Measurements from ENCODE around the gene SPRYD3. TPM values are rescaled to one million over a fixed set of nuclear protein-coding genes. Genes with fewer than 3 reads are reported as not detected.

Gene SPRYD3
- polyA plus RNA-seq, 3 donors: 17.8 to 26.9 (median 21.8) TPM

DNA sequence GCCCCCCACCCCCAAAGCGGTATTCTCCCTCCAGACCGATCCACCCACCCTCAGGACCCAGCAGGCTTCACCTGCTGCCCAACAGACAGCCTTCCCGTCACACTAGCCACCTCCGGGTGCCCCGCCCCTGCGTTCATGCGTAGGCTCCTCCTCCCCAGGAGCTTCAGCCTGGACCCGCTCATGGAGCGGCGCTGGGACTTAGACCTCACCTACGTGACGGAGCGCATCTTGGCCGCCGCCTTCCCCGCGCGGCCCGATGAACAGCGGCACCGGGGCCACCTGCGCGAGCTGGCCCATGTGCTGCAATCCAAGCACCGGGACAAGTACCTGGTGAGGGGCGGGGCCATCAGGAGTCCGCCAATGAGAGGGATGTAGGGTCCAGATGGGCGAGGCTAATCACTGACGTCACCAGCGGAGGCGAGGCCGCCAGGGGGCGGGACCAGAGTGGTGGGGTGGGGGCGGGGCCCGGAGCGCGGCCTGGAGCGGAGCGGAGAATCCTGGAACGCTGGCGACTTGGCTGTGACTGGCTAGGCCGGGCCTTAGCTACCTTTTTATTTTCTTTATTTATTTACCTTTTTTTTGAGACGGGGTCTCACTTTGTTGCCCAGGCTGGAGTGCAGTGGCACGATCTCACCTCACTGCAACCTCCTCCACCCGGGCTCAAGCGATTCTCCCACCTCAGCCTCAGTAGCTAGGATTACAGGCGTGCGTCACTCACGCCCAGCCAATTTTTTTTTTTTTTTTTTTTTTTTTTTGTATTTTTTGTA is 24.9 kb downstream of the SPRYD3 start:
- intact Hi-C loops (cut with micrococcal nuclease): no loop called here
- peak overlapping the region; percentile 91 for H3K4me2 ChIP-seq (replicated peaks; ENCODE audit: extremely low read depth, low read length, poor library complexity, severe bottlenecking)
- DNase-seq: peak; percentile 85 to 89 (median 89)
- Mint-ChIP-seq H3K27ac (peak overlapping the region; percentile 66 to 92 (median 81)), H3K27me3 (ENCODE audit: low read depth in 3 of 3) (peaks cover 0 to 14% (median 13%) of the 10 kb centered on the region in 3 donors), H3K4me1 (peaks cover 12% of the 10 kb centered on the region), H3K36me3 (no peaks in the 10 kb centered on the region), H3K9me3 (no peaks in the 10 kb centered on the region), H3K4me3 (peak overlapping the region; percentile 87 to 95)
- TF ChIP-seq, protein P1, sequence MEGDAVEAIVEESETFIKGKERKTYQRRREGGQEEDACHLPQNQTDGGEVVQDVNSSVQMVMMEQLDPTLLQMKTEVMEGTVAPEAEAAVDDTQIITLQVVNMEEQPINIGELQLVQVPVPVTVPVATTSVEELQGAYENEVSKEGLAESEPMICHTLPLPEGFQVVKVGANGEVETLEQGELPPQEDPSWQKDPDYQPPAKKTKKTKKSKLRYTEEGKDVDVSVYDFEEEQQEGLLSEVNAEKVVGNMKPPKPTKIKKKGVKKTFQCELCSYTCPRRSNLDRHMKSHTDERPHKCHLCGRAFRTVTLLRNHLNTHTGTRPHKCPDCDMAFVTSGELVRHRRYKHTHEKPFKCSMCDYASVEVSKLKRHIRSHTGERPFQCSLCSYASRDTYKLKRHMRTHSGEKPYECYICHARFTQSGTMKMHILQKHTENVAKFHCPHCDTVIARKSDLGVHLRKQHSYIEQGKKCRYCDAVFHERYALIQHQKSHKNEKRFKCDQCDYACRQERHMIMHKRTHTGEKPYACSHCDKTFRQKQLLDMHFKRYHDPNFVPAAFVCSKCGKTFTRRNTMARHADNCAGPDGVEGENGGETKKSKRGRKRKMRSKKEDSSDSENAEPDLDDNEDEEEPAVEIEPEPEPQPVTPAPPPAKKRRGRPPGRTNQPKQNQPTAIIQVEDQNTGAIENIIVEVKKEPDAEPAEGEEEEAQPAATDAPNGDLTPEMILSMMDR (IDR thresholded peaks at IDR 0.05): no peak
- H4K20me1 ChIP-seq (ENCODE audit: insufficient read depth, low read length): no peaks in the 10 kb centered on the region
- H3K9ac ChIP-seq (ENCODE audit: insufficient read depth, low read length, poor library complexity, severe bottlenecking): peak overlapping the region; percentile 39
- H3K9me3 ChIP-seq (replicated peaks in 1 of 2; ENCODE audit: control insufficient read depth in 1 of 2, insufficient read depth in 1 of 2, low read length in 2 of 2): no peaks in the 10 kb centered on the region
- no peaks in the 10 kb centered on the region for H3K27me3 ChIP-seq (ENCODE audit: control insufficient read depth in 2 of 2, insufficient read depth in 2 of 2, low read length in 2 of 2)
- no peaks in the 10 kb centered on the region for H3K36me3 ChIP-seq (replicated peaks in 1 of 2; ENCODE audit: control insufficient read depth in 1 of 2, insufficient read depth in 2 of 2, low read length in 2 of 2)
- no peaks in the 10 kb centered on the region for H3K79me2 ChIP-seq (ENCODE audit: insufficient read depth, low read length)
- H3K27ac ChIP-seq (ENCODE audit: low read depth in 1 of 2, low read length in 2 of 2): peak overlapping the region in 1 of 2 donors; percentile 55
- WGBS (ENCODE audit: insufficient coverage): 2% methylated on average over 30 of the region's 48 CpGs
- peak overlapping the region; percentile 55 to 84 (median 82) for H3K4me3 ChIP-seq (replicated peaks in 1 of 3; ENCODE audit: low read depth in 2 of 3, low read length in 3 of 3)
- H3K4me1 ChIP-seq (ENCODE audit: control insufficient read depth in 1 of 2, insufficient read depth in 2 of 2, low read length in 2 of 2): peaks cover 7 to 14% of the 10 kb centered on the region in 2 donors
- peak overlapping the region; percentile 97 for H2AFZ ChIP-seq (ENCODE audit: insufficient read depth, low read depth, low read length, poor library complexity, severe bottlenecking)

DNA sequence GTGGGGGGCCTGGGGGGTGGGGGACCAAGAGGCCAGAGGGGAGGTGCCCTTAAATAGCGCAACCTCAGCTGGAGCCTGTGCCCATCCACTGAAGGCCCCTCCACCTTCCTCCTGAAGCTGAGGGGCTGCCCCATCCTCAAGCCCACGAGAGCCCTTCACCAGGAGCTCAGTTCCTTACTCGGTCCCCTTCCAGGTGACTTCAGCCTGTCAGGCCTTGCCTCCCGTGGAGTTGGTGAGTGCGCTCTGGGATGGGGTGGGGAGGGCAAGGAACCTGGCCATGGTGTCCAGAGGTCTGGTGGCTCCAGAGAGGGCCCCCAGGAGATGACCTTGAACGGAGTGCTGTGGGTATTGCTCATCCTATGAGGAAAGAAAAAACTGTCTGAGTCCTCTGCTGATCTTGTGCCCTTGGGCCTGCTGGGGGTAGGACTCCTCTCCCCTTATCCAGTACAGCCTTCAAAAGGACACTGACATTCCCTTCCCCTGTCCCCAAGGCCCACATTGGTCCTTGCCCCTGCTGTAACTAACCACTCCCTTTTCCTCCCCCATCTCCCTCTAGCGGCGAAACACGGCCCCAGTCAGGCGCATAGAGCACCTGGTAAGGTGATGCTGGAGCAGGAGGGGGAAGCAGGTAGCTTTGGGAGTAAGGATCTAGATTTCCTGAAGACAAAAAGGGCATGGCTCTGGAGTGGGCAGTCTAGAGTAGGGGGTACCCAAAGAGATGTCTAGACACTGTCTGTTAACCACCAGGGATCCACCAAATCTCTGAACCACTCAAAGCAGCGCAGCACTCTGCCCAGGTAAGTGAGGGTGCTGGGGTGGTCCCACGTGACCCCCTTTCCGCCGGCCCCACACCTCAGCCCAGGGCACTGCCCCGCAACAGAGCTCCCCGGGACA is 25.7 kb downstream of the SPRYD3 start:
- no peaks in the 10 kb centered on the region for H3K9me3 Mint-ChIP-seq
- intact Hi-C loops (cut with micrococcal nuclease): no loop called here
- H3K27ac ChIP-seq (ENCODE audit: low read depth in 1 of 2, low read length in 2 of 2): peak overlapping the region in 1 of 2 donors; percentile 55
- H3K9me3 ChIP-seq (replicated peaks in 1 of 2; ENCODE audit: control insufficient read depth in 1 of 2, insufficient read depth in 1 of 2, low read length in 2 of 2): no peaks in the 10 kb centered on the region
- H3K27ac Mint-ChIP-seq: peak overlapping the region; percentile 66 to 92 (median 81)
- peak in 2 of 3 donors; percentile 33 to 46 for DNase-seq
- H3K4me1 ChIP-seq (ENCODE audit: control insufficient read depth in 1 of 2, insufficient read depth in 2 of 2, low read length in 2 of 2): peaks cover 7 to 14% of the 10 kb centered on the region in 2 donors
- H4K20me1 ChIP-seq (ENCODE audit: insufficient read depth, low read length): no peaks in the 10 kb centered on the region
- H3K27me3 Mint-ChIP-seq (ENCODE audit: low read depth in 3 of 3): peaks cover 0 to 16% (median 13%) of the 10 kb centered on the region in 3 donors
- no peaks in the 10 kb centered on the region for H3K36me3 Mint-ChIP-seq
- peak overlapping the region; percentile 87 to 95 for H3K4me3 Mint-ChIP-seq
- WGBS (ENCODE audit: insufficient coverage): 80% methylated on average over 3 of the region's 16 CpGs
- peak overlapping the region; percentile 91 for H3K4me2 ChIP-seq (replicated peaks; ENCODE audit: extremely low read depth, low read length, poor library complexity, severe bottlenecking)
- H3K4me1 Mint-ChIP-seq: peaks cover 12% of the 10 kb centered on the region
- H3K79me2 ChIP-seq (ENCODE audit: insufficient read depth, low read length): no peaks in the 10 kb centered on the region
- peak overlapping the region; percentile 55 to 84 (median 82) for H3K4me3 ChIP-seq (replicated peaks in 1 of 3; ENCODE audit: low read depth in 2 of 3, low read length in 3 of 3)
- H3K9ac ChIP-seq (ENCODE audit: insufficient read depth, low read length, poor library complexity, severe bottlenecking): peak overlapping the region; percentile 39
- peak overlapping the region; percentile 97 for H2AFZ ChIP-seq (ENCODE audit: insufficient read depth, low read depth, low read length, poor library complexity, severe bottlenecking)
- TF ChIP-seq, protein P1 (IDR thresholded peaks at IDR 0.05): peak; percentile 90
- H3K27me3 ChIP-seq (ENCODE audit: control insufficient read depth in 2 of 2, insufficient read depth in 2 of 2, low read length in 2 of 2): no peaks in the 10 kb centered on the region
- H3K36me3 ChIP-seq (replicated peaks in 1 of 2; ENCODE audit: control insufficient read depth in 1 of 2, insufficient read depth in 2 of 2, low read length in 2 of 2): no peaks in the 10 kb centered on the region
